Measurements from ENCODE around the gene CALCR. TPM values are rescaled to one million over a fixed set of nuclear protein-coding genes. Genes with fewer than 3 reads are reported as not detected.

Gene CALCR
- polyA plus RNA-seq, 3 donors, result not detected

GRCh38 chr7:93461350-93461749 is 113.2 kb downstream of the CALCR start:
- no peak overlapping the region for H3K4me3 ChIP-seq (replicated peaks in 1 of 3; ENCODE audit: low read depth in 2 of 3, low read length in 3 of 3)
- no peak overlapping the region for H3K4me2 ChIP-seq (replicated peaks; ENCODE audit: extremely low read depth, low read length, poor library complexity, severe bottlenecking)
- intact Hi-C loops (cut with micrococcal nuclease), result no loop called here
- Mint-ChIP-seq H3K27ac (no peak overlapping the region), H3K27me3 (ENCODE audit: low read depth in 3 of 3) (peaks cover 0 to 2% (median 0%) of the 10 kb centered on the region in 3 donors), H3K4me1 (no peaks in the 10 kb centered on the region), H3K9me3 (no peaks in the 10 kb centered on the region), H3K4me3 (no peak overlapping the region), H3K36me3 (no peaks in the 10 kb centered on the region)
- no peak for DNase-seq
- no peak overlapping the region for H3K9ac ChIP-seq (ENCODE audit: insufficient read depth, low read length, poor library complexity, severe bottlenecking)
- H2AFZ ChIP-seq (ENCODE audit: insufficient read depth, low read depth, low read length, poor library complexity, severe bottlenecking), result no peak overlapping the region
- 78% methylated on average over 1 of the region's 2 CpGs for WGBS (ENCODE audit: insufficient coverage)
- H4K20me1 ChIP-seq (ENCODE audit: insufficient read depth, low read length), result no peaks in the 10 kb centered on the region
- H3K79me2 ChIP-seq (ENCODE audit: insufficient read depth, low read length), result no peaks in the 10 kb centered on the region
- no peaks in the 10 kb centered on the region for H3K36me3 ChIP-seq (replicated peaks in 1 of 2; ENCODE audit: control insufficient read depth in 1 of 2, insufficient read depth in 2 of 2, low read length in 2 of 2)
- no peaks in the 10 kb centered on the region for H3K4me1 ChIP-seq (ENCODE audit: control insufficient read depth in 1 of 2, insufficient read depth in 2 of 2, low read length in 2 of 2)
- peak; percentile 4 for TF ChIP-seq CTCF (IDR thresholded peaks at IDR 0.05)
- no peaks in the 10 kb centered on the region for H3K27me3 ChIP-seq (ENCODE audit: control insufficient read depth in 2 of 2, insufficient read depth in 2 of 2, low read length in 2 of 2)
- no peaks in the 10 kb centered on the region for H3K9me3 ChIP-seq (replicated peaks in 1 of 2; ENCODE audit: control insufficient read depth in 1 of 2, insufficient read depth in 1 of 2, low read length in 2 of 2)
- H3K27ac ChIP-seq (ENCODE audit: low read depth in 1 of 2, low read length in 2 of 2), result no peak overlapping the region

- H3K27me3 ChIP-seq (ENCODE audit: control insufficient read depth in 2 of 2, insufficient read depth in 2 of 2, low read length in 2 of 2), result no peaks in the 10 kb centered on the region
- TF ChIP-seq CTCF (IDR thresholded peaks at IDR 0.05), result no peak
- no peak overlapping the region for H3K9ac ChIP-seq (ENCODE audit: insufficient read depth, low read length, poor library complexity, severe bottlenecking)
- H3K79me2 ChIP-seq (ENCODE audit: insufficient read depth, low read length), result no peaks in the 10 kb centered on the region
- Mint-ChIP-seq H3K4me1 (no peaks in the 10 kb centered on the region), H3K27me3 (ENCODE audit: low read depth in 3 of 3) (peaks cover 0 to 4% (median 1%) of the 10 kb centered on the region in 3 donors), H3K9me3 (no peaks in the 10 kb centered on the region), H3K36me3 (no peaks in the 10 kb centered on the region), H3K4me3 (no peak overlapping the region), H3K27ac (no peak overlapping the region)
- no peak overlapping the region for H3K4me2 ChIP-seq (replicated peaks; ENCODE audit: extremely low read depth, low read length, poor library complexity, severe bottlenecking)
- no peak overlapping the region for H2AFZ ChIP-seq (ENCODE audit: insufficient read depth, low read depth, low read length, poor library complexity, severe bottlenecking)
- DNase-seq, result no peak
- H3K4me1 ChIP-seq (ENCODE audit: control insufficient read depth in 1 of 2, insufficient read depth in 2 of 2, low read length in 2 of 2), result no peaks in the 10 kb centered on the region
- no peak overlapping the region for H3K27ac ChIP-seq (ENCODE audit: low read depth in 1 of 2, low read length in 2 of 2)
- intact Hi-C loops (cut with micrococcal nuclease), result no loop called here
- no CpG with 5 or more reads among the region's 4 CpGs for WGBS (ENCODE audit: insufficient coverage)
- H4K20me1 ChIP-seq (ENCODE audit: insufficient read depth, low read length), result no peaks in the 10 kb centered on the region
- no peak overlapping the region for H3K4me3 ChIP-seq (replicated peaks in 1 of 3; ENCODE audit: low read depth in 2 of 3, low read length in 3 of 3)
- H3K36me3 ChIP-seq (replicated peaks in 1 of 2; ENCODE audit: control insufficient read depth in 1 of 2, insufficient read depth in 2 of 2, low read length in 2 of 2), result no peaks in the 10 kb centered on the region
- H3K9me3 ChIP-seq (replicated peaks in 1 of 2; ENCODE audit: control insufficient read depth in 1 of 2, insufficient read depth in 1 of 2, low read length in 2 of 2), result no peaks in the 10 kb centered on the region
These were observed 121.3 kb downstream of the CALCR start for GRCh38 chr7:93453262-93453661.

Measured in CD14-positive monocyte (primary cell).